Head of caudate nucleus (tissue), 42 donors: ENCODE measurements around the gene TREML4.
A peak's percentile ranks its signal among the peaks of the same experiment; 100 is the strongest.

ENCODE experiments used
- DNase-seq, 42 donors: peaks; one replicate each; pipeline versions ENCODE4 v3.0.0 to v3.0.0-alpha.2; 2020 to 2021; ENCODE audit warnings: mixed read lengths in 7 of 42
- intact Hi-C: fragments of 100-400 bp; cut with DNase I; formaldehyde crosslinking; loops from one replicate; pipeline ENCODE4 v1.15.0; 2022

TREML4 gene

GRCh38 chr6:41274256-41274655 lies 46.1 kb downstream of the TREML4 start:
- intact Hi-C loops, result no loop called here
- DNase-seq, result no peak

- intact Hi-C loops, result no loop called here
- no peak for DNase-seq
Observed at GRCh38 chr6:41275489-41275888, 47.3 kb downstream of the TREML4 start.

GRCh38 chr6:41277605-41278004 lies 49.5 kb downstream of the TREML4 start:
- intact Hi-C loops, result no loop called here
- DNase-seq, result no peak

GRCh38 chr6:41278699-41279405 lies 50.7 kb downstream of the TREML4 start:
- intact Hi-C loops, result no loop called here
- peak in 19 of 42 donors; percentile 17 to 67 (median 33) for DNase-seq

- intact Hi-C loops, result no loop called here
- DNase-seq, result peak in 1 of 42 donors; percentile 24
Observed at GRCh38 chr6:41280381-41281057, 52.4 kb downstream of the TREML4 start.

- intact Hi-C loops, result no loop called here
Observed at GRCh38 chr6:41283600-41283999, 55.5 kb downstream of the TREML4 start.

GRCh38 chr6:41284726-41285125 lies 56.6 kb downstream of the TREML4 start:
- no peak for DNase-seq
- intact Hi-C loops, result no loop called here

More at GRCh38 chr6:41283600-41283999, 55.5 kb downstream of the TREML4 start:
- no peak for DNase-seq

- peak in 13 of 42 donors; percentile 17 to 66 (median 37) for DNase-seq
- intact Hi-C loops, result no loop called here
Observed at GRCh38 chr6:41286544-41287346, 58.6 kb downstream of the TREML4 start, which contains the start of gene TREM1. TSS of gene TREM1 (minus strand) at chr6:41286682. CDS start at chr6:41286655, 27 bp downstream.

- peak in 3 of 42 donors; percentile 20 to 29 (median 28) for DNase-seq
- intact Hi-C loops, result no loop called here
Observed at GRCh38 chr6:41288030-41288753, 60.0 kb downstream of the TREML4 start.
